ENCODE data around the gene FAM193A. TPM values are rescaled to one million over a fixed set of nuclear protein-coding genes. Genes with fewer than 3 reads are reported as not detected.
A peak's percentile ranks its signal among the peaks of the same experiment; 100 is the strongest.

The FAM193A gene
- total RNA-seq, 6 experiments from 2014 or later, result 20.4 to 22.3 (median 20.8) TPM

DNA sequence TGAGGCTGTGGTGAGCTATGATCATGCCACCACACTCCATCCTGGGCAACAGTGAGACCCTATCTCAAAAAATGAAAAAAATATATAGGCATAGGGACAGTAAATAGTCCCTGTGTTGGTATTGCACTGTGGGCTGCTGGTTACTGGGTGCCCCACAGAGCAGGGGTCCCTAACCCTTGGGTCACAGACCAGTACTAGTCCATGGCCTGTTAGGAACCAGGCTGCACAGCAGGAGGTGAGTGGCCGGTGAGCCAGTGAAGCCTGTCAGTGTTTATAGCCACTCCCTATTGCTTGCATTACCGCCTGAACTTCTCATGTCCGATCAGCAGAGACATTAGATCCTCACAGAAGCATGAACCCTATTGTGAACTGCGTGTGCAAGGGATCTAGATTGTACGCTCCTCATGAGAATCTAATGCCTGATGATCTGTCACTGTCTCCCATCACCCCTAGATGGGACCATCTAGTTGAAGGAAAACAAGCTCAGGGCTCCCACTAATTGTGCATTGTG is 113.2 kb downstream of the FAM193A start:
- 0 out of 2 replicates have a peak, but pooled peaks cover 2% of the 10 kb centered on the region for H3K27me3 Mint-ChIP-seq (ENCODE audit: insufficient read depth)
- H3K9me3 Mint-ChIP-seq, result no peaks in the 10 kb centered on the region
- no peak overlapping the region for H3K4me3 Mint-ChIP-seq

DNA sequence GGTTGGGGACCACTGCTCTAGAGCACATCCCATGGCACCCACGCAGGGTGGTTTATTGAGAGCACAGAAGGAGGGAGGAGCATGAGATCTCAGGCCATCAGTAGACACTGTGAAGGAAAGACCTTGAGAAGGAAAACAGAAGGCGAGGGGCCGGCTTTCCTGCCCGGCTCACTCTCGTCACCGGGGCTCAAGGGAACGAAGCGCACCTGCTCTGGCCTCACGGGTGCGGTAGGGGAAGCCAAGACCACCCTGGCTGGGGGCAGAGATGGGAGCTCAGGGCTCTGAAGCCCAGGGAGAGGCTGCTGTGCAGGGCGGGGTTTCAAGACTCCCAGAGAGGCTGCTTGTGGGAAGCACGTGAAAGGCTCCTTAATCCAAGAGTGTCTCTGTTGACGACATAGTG is 113.8 kb downstream of the FAM193A start:
- Mint-ChIP-seq H3K27me3 (ENCODE audit: insufficient read depth) (no peaks in the 10 kb centered on the region), H3K4me3 (no peak overlapping the region), H3K27ac (no peak overlapping the region), H3K9me3 (no peaks in the 10 kb centered on the region), H3K4me1 (ENCODE audit: low read depth) (peaks cover 6% of the 10 kb centered on the region; the same call in 1 of the 2 replicates), H3K36me3 (ENCODE audit: low read depth) (peaks cover 14% of the 10 kb centered on the region)
- no peak for DNase-seq
- TF ChIP-seq, protein P1, sequence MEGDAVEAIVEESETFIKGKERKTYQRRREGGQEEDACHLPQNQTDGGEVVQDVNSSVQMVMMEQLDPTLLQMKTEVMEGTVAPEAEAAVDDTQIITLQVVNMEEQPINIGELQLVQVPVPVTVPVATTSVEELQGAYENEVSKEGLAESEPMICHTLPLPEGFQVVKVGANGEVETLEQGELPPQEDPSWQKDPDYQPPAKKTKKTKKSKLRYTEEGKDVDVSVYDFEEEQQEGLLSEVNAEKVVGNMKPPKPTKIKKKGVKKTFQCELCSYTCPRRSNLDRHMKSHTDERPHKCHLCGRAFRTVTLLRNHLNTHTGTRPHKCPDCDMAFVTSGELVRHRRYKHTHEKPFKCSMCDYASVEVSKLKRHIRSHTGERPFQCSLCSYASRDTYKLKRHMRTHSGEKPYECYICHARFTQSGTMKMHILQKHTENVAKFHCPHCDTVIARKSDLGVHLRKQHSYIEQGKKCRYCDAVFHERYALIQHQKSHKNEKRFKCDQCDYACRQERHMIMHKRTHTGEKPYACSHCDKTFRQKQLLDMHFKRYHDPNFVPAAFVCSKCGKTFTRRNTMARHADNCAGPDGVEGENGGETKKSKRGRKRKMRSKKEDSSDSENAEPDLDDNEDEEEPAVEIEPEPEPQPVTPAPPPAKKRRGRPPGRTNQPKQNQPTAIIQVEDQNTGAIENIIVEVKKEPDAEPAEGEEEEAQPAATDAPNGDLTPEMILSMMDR (IDR thresholded peaks at IDR 0.05), result no peak

More for the DNA sequence above, 113.2 kb downstream of the FAM193A start:
- DNase-seq, result no peak
- H3K4me1 Mint-ChIP-seq (ENCODE audit: low read depth), result peaks cover 6% of the 10 kb centered on the region; the same call in 1 of the 2 replicates
- H3K36me3 Mint-ChIP-seq (ENCODE audit: low read depth), result peaks cover 14% of the 10 kb centered on the region
- TF ChIP-seq, protein P1 (IDR thresholded peaks at IDR 0.05), result no peak
- no peak overlapping the region for H3K27ac Mint-ChIP-seq

DNA sequence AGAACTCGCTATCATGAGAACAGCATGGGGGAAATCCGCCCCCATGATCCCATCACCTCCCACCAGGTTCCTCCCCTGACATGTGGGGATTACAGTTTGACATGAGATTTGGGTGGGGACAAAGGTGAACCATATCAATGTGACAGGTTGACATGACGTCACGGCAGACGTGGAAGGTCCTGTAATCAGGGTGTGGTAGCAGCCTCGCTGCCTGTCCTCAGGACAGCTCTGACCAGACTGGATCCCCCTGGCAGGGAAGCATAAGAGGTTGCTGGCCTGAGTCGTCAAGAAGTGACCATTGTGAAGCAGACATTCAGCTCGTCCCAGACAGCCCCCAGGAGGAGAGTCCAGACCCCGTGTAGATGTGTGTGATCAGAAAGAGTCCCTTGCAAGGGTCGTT is 115.1 kb downstream of the FAM193A start:
- Mint-ChIP-seq H3K27me3 (ENCODE audit: insufficient read depth) (no peaks in the 10 kb centered on the region), H3K4me3 (no peak overlapping the region), H3K4me1 (ENCODE audit: low read depth) (peaks cover 6% of the 10 kb centered on the region; the same call in 1 of the 2 replicates), H3K9me3 (no peaks in the 10 kb centered on the region), H3K36me3 (ENCODE audit: low read depth) (peaks cover 14% of the 10 kb centered on the region), H3K27ac (peak overlapping the region; percentile 10; the same call in 1 of the 2 replicates)
- TF ChIP-seq, protein P1 (IDR thresholded peaks at IDR 0.05), result no peak
- DNase-seq, result no peak

DNA sequence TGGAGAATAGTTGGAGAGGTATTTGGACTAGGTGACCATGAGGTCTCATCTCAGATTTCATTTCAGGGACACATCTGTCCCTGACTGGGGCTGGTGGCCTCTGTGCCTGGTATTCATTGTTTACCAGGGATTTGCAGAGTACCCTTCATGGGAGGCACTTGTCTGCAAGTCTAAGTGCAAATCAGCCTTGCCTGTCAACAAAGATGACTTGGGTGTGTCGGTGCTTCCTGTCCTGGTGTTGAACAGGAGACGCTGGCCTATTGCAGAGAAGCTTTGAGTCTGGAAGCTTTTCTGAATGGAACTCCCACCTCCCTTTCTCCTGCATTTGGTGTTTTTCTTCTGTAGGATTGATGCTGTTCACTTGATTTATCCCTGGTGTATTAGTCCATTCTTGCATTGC is 115.6 kb downstream of the FAM193A start:
- Mint-ChIP-seq H3K4me3 (no peak overlapping the region), H3K27ac (peak overlapping the region; percentile 21), H3K9me3 (no peaks in the 10 kb centered on the region), H3K4me1 (ENCODE audit: low read depth) (peaks cover 6% of the 10 kb centered on the region; the same call in 1 of the 2 replicates), H3K36me3 (ENCODE audit: low read depth) (peaks cover 14% of the 10 kb centered on the region), H3K27me3 (ENCODE audit: insufficient read depth) (no peaks in the 10 kb centered on the region)
- TF ChIP-seq, protein P1 (IDR thresholded peaks at IDR 0.05), result no peak
- DNase-seq, result no peak

DNA sequence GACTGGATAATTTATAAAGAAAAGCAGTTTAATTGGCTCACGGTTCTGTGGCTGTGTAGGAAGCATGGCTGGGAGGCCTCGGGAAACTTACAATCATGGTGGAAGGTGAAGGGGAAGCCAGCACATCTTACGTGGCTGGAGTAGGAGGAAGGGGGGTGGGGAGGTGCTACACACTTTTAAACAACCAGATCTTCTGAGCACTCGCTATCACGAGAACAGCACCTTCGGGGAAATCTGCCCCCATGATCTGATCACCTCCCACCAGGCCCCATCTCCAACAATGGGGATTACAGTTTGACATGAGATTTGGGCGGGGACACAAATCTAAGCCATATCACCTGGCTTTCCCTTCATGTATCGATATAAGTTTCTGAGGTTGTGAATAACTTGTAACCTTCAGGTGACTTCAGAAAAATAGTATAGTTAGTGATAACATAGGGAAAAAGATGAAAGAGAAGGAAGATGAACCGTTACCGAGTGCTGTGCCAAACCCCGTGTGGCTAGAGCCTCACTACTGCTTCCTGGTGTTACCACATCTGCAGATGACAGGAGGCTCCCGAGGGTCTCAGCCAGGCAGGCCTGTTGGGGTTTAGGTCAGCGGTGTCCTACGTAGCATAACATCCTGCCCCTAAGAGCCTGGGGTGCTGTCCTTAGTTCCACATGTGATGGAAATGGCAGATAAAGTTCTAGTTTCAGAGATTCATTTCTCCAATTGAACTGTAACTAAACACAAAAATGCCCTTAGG is 116.1 kb downstream of the FAM193A start:
- Mint-ChIP-seq H3K27ac (peak overlapping the region; percentile 21), H3K27me3 (ENCODE audit: insufficient read depth) (no peaks in the 10 kb centered on the region), H3K9me3 (no peaks in the 10 kb centered on the region), H3K36me3 (ENCODE audit: low read depth) (peaks cover 14% of the 10 kb centered on the region), H3K4me1 (ENCODE audit: low read depth) (peaks cover 6% of the 10 kb centered on the region; the same call in 1 of the 2 replicates), H3K4me3 (no peak overlapping the region)
- no peak for DNase-seq
- TF ChIP-seq, protein P1 (IDR thresholded peaks at IDR 0.05), result no peak
